ENCODE measurements around the gene CALML3. TPM values are rescaled to one million over a fixed set of nuclear protein-coding genes. Genes with fewer than 3 reads are reported as not detected.
"Not testable (repeated sequence)": the region's sequence is repeated elsewhere in the genome, so short reads cannot be mapped to it uniquely, and the experiment has no call there.

The CALML3 gene
- polyA plus RNA-seq (ENCODE audit: insufficient read length in 4 of 4), result under 1 TPM in 1 of 4 donors, not detected in 3; 0.08 TPM

DNA sequence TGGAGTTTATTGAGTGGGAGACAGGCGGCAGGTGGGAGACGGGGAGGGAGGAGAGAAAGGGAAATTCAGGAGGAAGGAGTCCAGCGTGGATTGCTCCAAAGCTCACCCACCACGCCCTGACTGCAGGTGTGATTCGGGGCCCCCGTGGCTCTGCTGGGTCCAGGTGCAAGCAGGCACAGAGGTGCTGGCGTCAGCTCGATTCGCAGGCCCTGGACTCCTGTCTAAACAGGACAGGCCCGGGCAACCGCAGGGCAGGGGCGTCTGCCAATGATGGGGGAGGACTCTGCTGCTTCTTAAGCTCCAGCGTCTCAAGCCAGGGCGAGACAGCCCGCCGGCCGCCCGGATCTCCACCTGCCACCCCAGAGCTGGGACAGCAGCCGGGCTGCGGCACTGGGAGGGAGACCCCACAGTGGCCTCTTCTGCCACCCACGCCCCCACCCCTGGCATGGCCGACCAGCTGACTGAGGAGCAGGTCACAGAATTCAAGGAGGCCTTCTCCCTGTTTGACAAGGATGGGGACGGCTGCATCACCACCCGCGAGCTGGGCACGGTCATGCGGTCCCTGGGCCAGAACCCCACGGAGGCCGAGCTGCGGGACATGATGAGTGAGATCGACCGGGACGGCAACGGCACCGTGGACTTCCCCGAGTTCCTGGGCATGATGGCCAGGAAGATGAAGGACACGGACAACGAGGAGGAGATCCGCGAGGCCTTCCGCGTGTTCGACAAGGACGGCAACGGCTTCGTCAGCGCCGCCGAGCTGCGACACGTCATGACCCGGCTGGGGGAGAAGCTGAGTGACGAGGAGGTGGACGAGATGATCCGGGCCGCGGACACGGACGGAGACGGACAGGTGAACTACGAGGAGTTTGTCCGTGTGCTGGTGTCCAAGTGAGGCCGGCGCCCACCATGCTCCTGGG, at the start of gene CALML3:
Gene CALML3, plus strand, starts transcription at position 321 of the 920 bp plus-strand sequence. Its CDS starts 125 bp downstream, at position 446.
- no peak for DNase-seq (ENCODE audit: low read depth in 4 of 4, low spot score in 2 of 4)

- not testable (repeated sequence) for DNase-seq (ENCODE audit: low read depth in 4 of 4, low spot score in 2 of 4)
Measured at GRCh38 chr10:5475088-5475487, 49.7 kb upstream of the CALML3 start.

GRCh38 chr10:5475974-5476807, 48.6 kb upstream of the CALML3 start:
- DNase-seq (ENCODE audit: low read depth in 4 of 4, low spot score in 2 of 4), result not testable (repeated sequence)

DNA sequence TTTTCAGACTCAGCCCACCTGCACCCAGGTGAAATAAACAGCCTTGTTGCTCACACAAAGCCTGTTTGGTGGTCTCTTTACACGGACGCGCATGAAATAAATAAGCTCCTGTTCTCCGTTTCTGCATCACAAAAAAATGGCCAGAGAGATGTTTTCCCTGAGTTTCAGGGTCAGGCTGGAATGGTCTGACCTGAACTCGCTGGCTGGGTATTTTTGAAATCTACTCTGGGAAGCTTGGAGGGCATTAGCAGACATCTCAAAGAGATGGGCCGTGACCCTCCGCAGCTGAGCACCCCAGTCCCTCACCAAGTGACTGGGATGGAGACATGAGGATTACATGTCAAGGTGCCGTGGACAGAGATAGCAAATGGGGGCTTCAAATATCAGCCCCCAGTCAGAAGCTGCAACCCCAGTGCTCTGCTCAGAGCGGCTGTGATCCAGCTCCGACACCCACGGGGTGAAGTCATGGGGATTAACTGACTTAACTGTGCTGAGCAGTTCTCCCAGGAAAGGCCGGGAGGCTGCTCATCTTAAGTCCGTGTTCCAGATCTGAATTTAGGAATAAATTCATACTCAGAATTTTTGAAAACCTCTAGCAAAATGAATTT, 47.7 kb upstream of the CALML3 start:
- no peak for DNase-seq (ENCODE audit: low read depth in 4 of 4, low spot score in 2 of 4)

DNA sequence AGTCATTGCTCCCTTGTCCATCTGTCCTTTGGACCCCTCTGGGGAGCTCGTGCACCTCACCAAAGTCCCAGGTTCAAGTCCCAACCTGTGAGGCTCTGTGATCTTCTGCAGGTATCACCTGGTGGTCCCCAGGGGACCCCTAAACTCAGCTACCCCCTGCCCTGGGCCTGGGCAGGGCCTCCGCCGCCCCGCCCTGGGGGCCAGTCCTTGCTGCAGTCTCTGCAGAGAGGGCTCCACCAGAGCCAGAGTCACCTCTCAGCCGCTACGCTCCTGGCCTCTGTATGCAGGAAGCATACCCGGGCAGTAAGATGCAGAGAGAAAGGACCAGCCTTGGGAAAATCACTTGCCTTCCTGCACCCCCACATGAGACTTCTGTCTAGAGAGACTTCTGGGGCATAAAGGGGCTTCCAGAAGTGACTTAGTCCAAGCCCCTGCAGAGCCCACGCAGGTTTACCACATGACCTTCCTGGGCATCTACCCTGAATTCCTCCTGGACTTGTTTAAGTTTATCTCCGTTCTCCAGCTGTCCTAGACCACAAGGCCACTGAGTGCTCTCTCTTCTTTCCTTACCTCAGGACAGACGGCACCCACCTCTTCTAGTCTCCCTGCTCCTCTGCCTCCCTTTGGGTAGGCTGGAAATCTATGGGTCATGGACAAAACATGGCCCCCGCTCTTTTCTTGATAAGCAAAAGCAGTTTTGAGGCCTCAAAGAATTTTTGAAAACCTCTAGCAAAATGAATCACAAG, 46.6 kb upstream of the CALML3 start:
- no peak for DNase-seq (ENCODE audit: low read depth in 4 of 4, low spot score in 2 of 4)

DNA sequence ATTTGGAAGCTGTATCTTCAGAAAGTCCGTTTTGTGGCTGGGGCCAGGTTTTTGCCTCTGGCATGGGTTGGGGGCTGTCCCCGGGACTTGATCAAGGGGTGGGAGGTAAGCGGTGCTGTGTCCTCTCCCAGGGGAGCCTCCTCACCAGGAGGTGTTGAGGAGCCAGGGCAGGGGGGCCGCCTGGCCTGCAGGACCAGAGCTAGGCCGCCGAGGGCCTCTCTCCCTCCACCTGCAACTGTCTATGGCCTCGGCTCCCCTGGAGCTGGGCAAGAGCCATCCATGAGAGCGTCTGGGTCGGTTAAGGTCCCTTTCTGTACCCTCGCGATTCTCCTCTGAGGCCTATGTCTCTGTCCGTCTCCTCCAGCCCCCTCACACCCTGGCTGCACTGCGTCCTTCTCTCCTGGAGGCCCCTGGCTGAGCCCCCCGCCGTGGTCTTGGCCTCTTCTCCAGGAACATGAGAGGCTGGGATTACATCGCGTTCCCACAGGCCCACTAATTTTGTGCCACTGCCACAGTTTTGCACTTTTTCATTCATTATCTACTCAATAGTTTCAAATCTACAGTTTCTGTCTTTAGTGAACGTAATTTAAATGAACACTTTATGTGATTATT, 46.0 kb upstream of the CALML3 start:
- DNase-seq (ENCODE audit: low read depth in 4 of 4, low spot score in 2 of 4), result no peak

DNA sequence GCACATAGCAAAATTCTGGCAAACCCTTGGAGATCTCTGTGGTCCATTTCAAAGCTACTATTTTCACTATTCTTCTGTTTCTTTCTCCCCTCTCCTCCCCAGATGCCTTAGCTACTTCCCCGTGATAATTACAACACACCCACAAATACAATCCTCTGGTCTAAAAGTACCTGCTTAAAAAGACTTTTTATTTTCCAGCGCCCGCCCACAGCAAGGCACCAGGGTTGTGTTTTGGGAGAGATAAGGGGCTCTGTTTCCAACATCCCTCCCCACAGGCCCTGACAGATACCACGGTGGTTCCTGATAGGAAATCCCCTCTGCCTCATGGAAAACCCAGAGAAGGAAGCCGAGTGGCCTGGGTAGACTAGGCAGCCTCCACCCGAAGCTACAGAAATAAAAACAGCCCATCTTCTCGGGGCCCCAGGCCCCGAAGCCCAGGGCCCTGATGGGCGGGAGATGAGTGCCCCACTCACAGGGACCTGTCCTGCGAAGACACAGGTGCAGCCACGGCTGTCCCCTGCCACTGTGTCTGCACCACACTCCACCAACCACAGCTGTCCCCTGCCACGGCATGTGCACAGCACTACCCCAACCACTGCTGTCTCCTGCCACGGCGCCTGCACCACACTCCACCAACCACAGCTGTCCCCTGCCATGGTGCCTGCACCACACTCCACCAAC, 45.1 kb upstream of the CALML3 start:
- DNase-seq (ENCODE audit: low read depth in 4 of 4, low spot score in 2 of 4), result no peak

DNA sequence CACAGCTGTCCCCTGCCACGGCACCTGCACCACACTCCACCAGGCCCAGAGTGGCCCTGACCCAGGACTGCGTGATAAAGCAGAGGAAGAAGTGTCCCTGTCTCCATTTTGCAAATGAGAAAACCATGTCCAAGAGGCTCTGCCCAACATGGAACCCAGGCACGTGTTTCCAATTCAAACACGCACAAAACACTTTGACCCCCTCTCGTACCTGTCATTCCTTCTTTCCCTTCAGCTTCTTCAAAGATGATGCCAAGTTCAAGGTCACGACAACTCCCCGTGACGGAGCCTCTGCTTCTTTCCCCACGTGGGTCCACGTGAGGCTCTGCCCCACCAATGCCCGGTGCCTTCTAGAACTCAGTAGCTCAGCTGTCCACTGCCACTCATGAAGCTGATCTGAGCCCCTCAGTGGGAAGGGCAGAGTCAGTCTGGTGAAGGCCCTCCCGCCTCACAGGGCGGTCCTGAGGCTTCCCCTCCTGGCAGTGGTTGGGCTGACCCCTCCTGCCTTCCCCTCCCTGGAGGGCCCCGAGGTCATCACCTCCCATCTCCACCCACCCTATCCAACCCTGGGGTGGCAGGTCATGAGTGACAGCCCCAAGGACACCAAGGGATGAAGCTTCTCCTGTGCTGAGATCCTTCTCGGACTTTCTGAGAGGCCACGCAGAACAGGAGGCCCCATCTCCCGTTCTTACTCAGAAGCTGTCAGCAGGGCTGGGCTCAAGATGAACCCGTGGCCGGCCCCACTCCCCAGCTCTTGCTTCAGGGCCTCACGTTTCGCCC, 44.4 kb upstream of the CALML3 start:
- no peak for DNase-seq (ENCODE audit: low read depth in 4 of 4, low spot score in 2 of 4)

DNA sequence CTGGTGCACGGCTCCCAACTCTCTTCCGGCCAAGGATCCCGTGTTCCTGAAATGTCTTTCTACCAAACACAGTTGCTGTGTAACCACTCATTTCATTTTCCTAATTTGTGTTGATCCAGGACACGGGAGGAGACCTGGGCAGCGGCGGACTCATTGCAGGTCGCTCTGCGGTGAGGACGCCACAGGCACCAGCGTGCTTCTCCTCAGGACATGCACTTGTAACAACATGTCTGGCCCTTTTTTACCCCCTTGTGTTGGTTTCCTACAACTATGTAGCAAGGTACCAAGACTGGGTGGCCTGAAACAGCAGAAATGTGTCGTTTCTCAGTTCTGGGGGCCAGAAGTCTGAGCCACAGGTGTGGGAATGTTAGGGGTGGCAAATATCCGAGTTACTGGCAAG, 43.6 kb upstream of the CALML3 start:
- DNase-seq (ENCODE audit: low read depth in 4 of 4, low spot score in 2 of 4), result no peak

DNA sequence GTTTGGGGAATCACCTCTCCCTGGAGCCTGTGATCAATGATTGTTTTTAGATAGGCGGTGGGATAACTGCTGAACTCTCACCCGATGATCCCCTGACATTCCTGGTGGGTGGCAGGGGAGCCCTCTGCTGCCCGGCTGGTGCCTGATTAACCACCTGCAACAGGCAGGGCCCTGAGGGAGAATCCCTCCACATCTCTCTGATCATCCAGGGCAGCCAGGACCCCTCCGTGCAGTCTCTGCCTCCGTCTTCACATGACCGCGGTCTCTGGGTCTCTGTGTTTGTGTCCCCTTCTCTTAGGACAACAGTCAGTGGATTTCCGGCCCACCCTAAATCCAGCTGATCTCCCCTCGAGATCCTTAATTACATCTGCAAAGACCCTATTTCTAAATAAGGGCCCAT, 42.7 kb upstream of the CALML3 start:
- DNase-seq (ENCODE audit: low read depth in 4 of 4, low spot score in 2 of 4), result no peak

DNA sequence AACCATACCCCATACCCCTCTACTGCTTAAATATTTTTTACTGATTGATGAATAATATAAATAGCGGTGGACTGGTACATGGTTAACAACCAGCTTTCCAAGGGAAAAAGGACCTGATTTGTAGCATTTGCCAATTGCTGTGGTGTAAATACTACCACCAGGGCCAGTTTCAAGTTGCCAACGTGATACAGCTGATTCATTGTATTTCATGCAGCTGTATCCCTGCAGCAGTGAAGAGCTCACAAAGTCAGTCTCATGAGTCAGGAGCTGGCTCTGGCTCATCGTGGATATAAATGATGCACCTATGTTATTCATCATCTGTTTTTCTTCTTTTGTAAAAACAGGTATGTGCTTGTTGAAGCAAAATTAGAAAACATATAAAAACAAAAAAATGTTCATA, 40.6 kb upstream of the CALML3 start:
- no peak for DNase-seq (ENCODE audit: low read depth in 4 of 4, low spot score in 2 of 4)

GRCh38 chr10:5485290-5485689, 39.5 kb upstream of the CALML3 start:
- no peak for DNase-seq (ENCODE audit: low read depth in 4 of 4, low spot score in 2 of 4)

- no peak for DNase-seq (ENCODE audit: low read depth in 4 of 4, low spot score in 2 of 4)
Measured at GRCh38 chr10:5485948-5486852, 38.6 kb upstream of the CALML3 start.

GRCh38 chr10:5486853-5487235, 37.9 kb upstream of the CALML3 start:
- DNase-seq (ENCODE audit: low read depth in 4 of 4, low spot score in 2 of 4), result no peak

GRCh38 chr10:5488272-5489161, 36.2 kb upstream of the CALML3 start:
- no peak for DNase-seq (ENCODE audit: low read depth in 4 of 4, low spot score in 2 of 4)

DNA sequence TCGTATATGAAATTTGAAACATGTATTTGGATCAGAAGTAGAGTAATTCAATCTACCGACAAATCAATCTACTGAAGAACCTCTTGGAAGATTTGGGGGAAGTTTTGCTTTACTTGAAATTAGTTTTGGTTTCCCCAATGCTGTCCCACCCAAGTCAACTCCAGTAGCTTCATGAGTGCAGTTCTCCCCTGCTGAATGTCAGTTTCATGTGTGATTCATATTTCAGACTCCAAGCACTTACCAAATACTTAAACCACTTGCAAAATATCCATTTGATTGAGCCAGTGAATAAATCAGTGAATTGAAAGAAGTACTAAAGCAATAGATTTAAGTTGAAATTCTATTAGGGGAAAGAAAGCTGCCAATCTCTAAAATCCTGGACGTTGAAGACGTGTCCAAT, 34.7 kb upstream of the CALML3 start:
- DNase-seq (ENCODE audit: low read depth in 4 of 4, low spot score in 2 of 4), result no peak

All from left renal cortex interstitium (tissue), 4 donors.